SK-N-SH treated with all-trans-retinoic acid at 6 μM for 48 hours (cell line): ENCODE measurements around the gene AKAP8L.

ENCODE experiments used
- ATAC-seq: fragments of 200-7000 bp; cut with Tn5 transposase; 3 replicates; pipeline ENCODE4 v1.9.1; 2020; ENCODE audit warnings: mild to moderate bottlenecking, moderate library complexity
- ARNTL ChIP-seq: fragments of 450-650 bp; formaldehyde crosslinking; IDR thresholded peaks from 2 replicates; pipeline ENCODE4 v1.5.0; 2020; ENCODE audit warnings: low read depth, mild to moderate bottlenecking, moderate library complexity, borderline replicate concordance
- BACH2 ChIP-seq: fragments of 250-450 bp; sonication (Bioruptor Pico); IDR thresholded peaks from 2 replicates; pipeline ENCODE4 v1.9.0; 2021; ENCODE audit warnings: mild to moderate bottlenecking, borderline replicate concordance
- CSDC2 ChIP-seq: fragments of 250-450 bp; sonication (Bioruptor Pico); IDR thresholded peaks from 2 replicates; pipeline ENCODE4 v1.5.0; 2020; ENCODE audit warnings: mild to moderate bottlenecking, moderate library complexity
- ESRRG ChIP-seq: fragments of 250-450 bp; sonication (Bioruptor Pico); IDR thresholded peaks from 2 replicates; pipeline ENCODE4 v1.6.1; 2021; ENCODE audit warnings: mild to moderate bottlenecking
- GLIS3 ChIP-seq: fragments of 250-450 bp; sonication (Bioruptor Pico); IDR thresholded peaks from 2 replicates; pipeline ENCODE4 v1.5.0; 2020; ENCODE audit warnings: mild to moderate bottlenecking, moderate library complexity
- ISL1 ChIP-seq: fragments of 250-450 bp; sonication (Bioruptor Pico); IDR thresholded peaks from 2 replicates; pipeline ENCODE4 v2.1.2; 2022; ENCODE audit warnings: mild to moderate bottlenecking, moderate library complexity
- OSR1 ChIP-seq: fragments of 250-450 bp; sonication (Bioruptor Pico); IDR thresholded peaks from 2 replicates; pipeline ENCODE4 v1.8.0; 2022; ENCODE audit warnings: moderate library complexity, mild to moderate bottlenecking, inconsistent platforms
- PPARA ChIP-seq: fragments of 250-450 bp; sonication (Bioruptor Pico); IDR thresholded peaks from 2 replicates; pipeline ENCODE4 v1.5.0; 2020; ENCODE audit warnings: mild to moderate bottlenecking, borderline replicate concordance
- SNAI2 ChIP-seq: fragments of 250-450 bp; sonication (Bioruptor Pico); IDR thresholded peaks from 2 replicates; pipeline ENCODE4 v1.5.0; 2020; ENCODE audit warnings: mild to moderate bottlenecking, moderate library complexity
- TCF4 ChIP-seq: fragments of 250-450 bp; sonication (Bioruptor Pico); IDR thresholded peaks from 2 replicates; pipeline ENCODE4 v1.8.0; 2021; ENCODE audit warnings: mild to moderate bottlenecking, moderate library complexity, borderline replicate concordance
- ZC3H10 ChIP-seq: fragments of 250-450 bp; sonication (Bioruptor Pico); IDR thresholded peaks from 2 replicates; pipeline ENCODE4 v1.5.1; 2021; ENCODE audit warnings: mild to moderate bottlenecking, moderate library complexity
- ZFP3 ChIP-seq: fragments of 250-450 bp; sonication (Bioruptor Pico); IDR thresholded peaks from 2 replicates; pipeline ENCODE4 v1.5.0; 2020; ENCODE audit warnings: mild to moderate bottlenecking, moderate library complexity
- ZFP30 ChIP-seq: fragments of 450-650 bp; formaldehyde crosslinking; IDR thresholded peaks from 2 replicates; pipeline ENCODE4 v1.5.0; 2022; ENCODE audit warnings: mild to moderate bottlenecking, moderate library complexity
- ZNF565 ChIP-seq: fragments of 450-650 bp; formaldehyde crosslinking; conservative IDR thresholded peaks from 2 replicates; pipeline ENCODE4 v1.5.0; 2020; ENCODE audit warnings: low read depth, mild to moderate bottlenecking, moderate library complexity
- ZNF70 ChIP-seq: fragments of 450-650 bp; formaldehyde crosslinking; IDR thresholded peaks from 2 replicates; pipeline ENCODE4 v1.5.0; 2020; ENCODE audit warnings: mild to moderate bottlenecking, moderate library complexity
- ZNF8 ChIP-seq: fragments of 450-650 bp; formaldehyde crosslinking; IDR thresholded peaks from 2 replicates; pipeline ENCODE4 v1.5.0; 2020; ENCODE audit warnings: mild to moderate bottlenecking, moderate library complexity
- TF ChIP-seq, protein P1 (sequence below): fragments of 250-450 bp; sonication (Bioruptor Pico); IDR thresholded peaks from 2 replicates; pipeline ENCODE4 v1.8.0; 2020; ENCODE audit warnings: mild to moderate bottlenecking, moderate library complexity, borderline replicate concordance
- TF ChIP-seq, protein P2 (sequence below): fragments of 250-450 bp; sonication (Bioruptor Pico); IDR thresholded peaks from 2 replicates; pipeline ENCODE4 v1.5.0; 2020; ENCODE audit warnings: mild to moderate bottlenecking, moderate library complexity
- TF ChIP-seq, protein P3 (sequence below): fragments of 250-450 bp; sonication (Bioruptor Pico); IDR thresholded peaks from 2 replicates; pipeline ENCODE4 v1.5.1; 2020; ENCODE audit warnings: low read depth, mild to moderate bottlenecking, moderate library complexity
- TF ChIP-seq, protein P4 (sequence below): fragments of 250-450 bp; sonication (Bioruptor Pico); IDR thresholded peaks from 2 replicates; pipeline ENCODE4 v1.8.0; 2021; ENCODE audit warnings: low read depth, mild to moderate bottlenecking, moderate library complexity, borderline replicate concordance

The AKAP8L gene

DNA sequence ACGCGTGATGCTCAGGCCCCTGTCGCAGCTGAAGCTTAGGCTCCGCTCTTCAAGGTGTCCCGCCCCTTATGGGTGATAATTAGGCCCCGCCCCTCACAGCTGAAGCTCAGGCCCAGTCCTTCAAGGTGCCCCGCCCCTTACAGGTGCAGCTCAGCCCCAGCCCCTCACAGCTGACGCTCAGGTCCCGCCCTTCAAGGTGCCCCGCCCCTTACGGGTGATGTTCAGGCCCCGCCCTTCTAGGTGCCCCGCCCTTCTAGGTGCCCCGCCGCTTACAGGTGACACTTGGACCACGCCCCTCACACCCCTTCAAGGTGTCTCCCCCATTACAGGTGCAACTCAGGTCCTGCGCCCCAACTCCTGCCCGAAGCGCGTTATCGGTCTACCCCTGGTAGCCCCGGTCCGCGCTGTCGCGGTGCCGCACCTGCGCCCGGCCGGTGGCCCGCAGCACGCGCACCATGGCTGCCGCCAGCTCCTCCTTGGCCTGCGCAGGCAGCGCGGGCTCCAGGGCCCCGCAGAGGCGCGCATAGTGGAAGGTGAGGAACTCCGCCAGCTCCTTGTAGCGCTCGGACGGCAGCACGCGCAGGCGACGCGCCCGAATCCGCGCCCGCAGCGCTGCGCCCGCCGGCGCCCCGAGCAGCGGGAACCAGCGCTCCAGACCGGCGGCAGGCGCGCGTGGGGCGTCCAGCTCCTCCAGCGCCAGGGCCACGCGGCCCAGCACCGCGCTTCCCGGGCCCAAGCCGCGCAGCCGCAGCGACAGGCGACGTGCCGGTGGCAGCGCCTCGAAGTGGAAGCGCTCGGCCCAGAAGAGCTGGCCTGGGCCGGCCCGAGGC, 38.3 kb upstream of the AKAP8L start (continued):
- TF ChIP-seq, protein P1, sequence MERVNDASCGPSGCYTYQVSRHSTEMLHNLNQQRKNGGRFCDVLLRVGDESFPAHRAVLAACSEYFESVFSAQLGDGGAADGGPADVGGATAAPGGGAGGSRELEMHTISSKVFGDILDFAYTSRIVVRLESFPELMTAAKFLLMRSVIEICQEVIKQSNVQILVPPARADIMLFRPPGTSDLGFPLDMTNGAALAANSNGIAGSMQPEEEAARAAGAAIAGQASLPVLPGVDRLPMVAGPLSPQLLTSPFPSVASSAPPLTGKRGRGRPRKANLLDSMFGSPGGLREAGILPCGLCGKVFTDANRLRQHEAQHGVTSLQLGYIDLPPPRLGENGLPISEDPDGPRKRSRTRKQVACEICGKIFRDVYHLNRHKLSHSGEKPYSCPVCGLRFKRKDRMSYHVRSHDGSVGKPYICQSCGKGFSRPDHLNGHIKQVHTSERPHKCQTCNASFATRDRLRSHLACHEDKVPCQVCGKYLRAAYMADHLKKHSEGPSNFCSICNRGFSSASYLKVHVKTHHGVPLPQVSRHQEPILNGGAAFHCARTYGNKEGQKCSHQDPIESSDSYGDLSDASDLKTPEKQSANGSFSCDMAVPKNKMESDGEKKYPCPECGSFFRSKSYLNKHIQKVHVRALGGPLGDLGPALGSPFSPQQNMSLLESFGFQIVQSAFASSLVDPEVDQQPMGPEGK = no peak
- no peak for TF ChIP-seq ZFP3 (CRISPR knock-in tag)
- TF ChIP-seq OSR1 (CRISPR knock-in tag) = no peak

DNA sequence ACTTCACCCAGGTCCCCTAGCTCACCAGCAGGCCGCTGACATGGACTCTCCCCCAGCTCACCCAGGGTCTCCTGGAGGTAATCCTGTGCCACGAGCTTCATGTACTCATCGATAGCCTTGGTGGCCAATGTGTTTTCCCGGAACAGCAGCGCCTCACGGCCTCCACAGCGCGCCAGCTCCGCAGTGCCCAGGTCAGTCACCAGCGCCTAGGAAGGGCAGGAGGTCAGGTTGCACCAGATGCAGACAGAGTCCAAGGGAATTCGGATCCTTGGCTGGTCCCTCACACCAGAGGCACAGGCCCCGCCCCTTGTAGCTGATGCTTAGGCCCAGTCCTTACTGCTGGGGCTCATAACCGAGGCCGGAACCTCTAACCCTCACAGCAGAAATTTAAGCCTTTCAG, 37.7 kb upstream of the AKAP8L start:
- no peak for TF ChIP-seq TCF4 (CRISPR knock-in tag)
- TF ChIP-seq, protein P2, sequence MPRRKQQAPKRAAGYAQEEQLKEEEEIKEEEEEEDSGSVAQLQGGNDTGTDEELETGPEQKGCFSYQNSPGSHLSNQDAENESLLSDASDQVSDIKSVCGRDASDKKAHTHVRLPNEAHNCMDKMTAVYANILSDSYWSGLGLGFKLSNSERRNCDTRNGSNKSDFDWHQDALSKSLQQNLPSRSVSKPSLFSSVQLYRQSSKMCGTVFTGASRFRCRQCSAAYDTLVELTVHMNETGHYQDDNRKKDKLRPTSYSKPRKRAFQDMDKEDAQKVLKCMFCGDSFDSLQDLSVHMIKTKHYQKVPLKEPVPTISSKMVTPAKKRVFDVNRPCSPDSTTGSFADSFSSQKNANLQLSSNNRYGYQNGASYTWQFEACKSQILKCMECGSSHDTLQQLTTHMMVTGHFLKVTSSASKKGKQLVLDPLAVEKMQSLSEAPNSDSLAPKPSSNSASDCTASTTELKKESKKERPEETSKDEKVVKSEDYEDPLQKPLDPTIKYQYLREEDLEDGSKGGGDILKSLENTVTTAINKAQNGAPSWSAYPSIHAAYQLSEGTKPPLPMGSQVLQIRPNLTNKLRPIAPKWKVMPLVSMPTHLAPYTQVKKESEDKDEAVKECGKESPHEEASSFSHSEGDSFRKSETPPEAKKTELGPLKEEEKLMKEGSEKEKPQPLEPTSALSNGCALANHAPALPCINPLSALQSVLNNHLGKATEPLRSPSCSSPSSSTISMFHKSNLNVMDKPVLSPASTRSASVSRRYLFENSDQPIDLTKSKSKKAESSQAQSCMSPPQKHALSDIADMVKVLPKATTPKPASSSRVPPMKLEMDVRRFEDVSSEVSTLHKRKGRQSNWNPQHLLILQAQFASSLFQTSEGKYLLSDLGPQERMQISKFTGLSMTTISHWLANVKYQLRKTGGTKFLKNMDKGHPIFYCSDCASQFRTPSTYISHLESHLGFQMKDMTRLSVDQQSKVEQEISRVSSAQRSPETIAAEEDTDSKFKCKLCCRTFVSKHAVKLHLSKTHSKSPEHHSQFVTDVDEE (CRISPR knock-in tag) = no peak
- TF ChIP-seq ZNF565 (CRISPR knock-in tag) = no peak
- no peak for TF ChIP-seq ZFP30 (CRISPR knock-in tag)
- TF ChIP-seq BACH2 (CRISPR knock-in tag) = no peak
- TF ChIP-seq ZC3H10 (CRISPR knock-in tag) = no peak
- TF ChIP-seq SNAI2 (CRISPR knock-in tag) = no peak
- no peak for TF ChIP-seq ZNF70 (CRISPR knock-in tag)
- no peak for TF ChIP-seq ZNF8 (CRISPR knock-in tag)
- TF ChIP-seq ISL1 (CRISPR knock-in tag) = no peak
- TF ChIP-seq, protein P3, sequence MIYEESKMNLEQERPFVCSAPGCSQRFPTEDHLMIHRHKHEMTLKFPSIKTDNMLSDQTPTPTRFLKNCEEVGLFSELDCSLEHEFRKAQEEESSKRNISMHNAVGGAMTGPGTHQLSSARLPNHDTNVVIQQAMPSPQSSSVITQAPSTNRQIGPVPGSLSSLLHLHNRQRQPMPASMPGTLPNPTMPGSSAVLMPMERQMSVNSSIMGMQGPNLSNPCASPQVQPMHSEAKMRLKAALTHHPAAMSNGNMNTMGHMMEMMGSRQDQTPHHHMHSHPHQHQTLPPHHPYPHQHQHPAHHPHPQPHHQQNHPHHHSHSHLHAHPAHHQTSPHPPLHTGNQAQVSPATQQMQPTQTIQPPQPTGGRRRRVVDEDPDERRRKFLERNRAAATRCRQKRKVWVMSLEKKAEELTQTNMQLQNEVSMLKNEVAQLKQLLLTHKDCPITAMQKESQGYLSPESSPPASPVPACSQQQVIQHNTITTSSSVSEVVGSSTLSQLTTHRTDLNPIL = no peak
- TF ChIP-seq ARNTL (CRISPR knock-in tag) = no peak
- TF ChIP-seq GLIS3 (CRISPR knock-in tag) = no peak
- TF ChIP-seq, protein P4, sequence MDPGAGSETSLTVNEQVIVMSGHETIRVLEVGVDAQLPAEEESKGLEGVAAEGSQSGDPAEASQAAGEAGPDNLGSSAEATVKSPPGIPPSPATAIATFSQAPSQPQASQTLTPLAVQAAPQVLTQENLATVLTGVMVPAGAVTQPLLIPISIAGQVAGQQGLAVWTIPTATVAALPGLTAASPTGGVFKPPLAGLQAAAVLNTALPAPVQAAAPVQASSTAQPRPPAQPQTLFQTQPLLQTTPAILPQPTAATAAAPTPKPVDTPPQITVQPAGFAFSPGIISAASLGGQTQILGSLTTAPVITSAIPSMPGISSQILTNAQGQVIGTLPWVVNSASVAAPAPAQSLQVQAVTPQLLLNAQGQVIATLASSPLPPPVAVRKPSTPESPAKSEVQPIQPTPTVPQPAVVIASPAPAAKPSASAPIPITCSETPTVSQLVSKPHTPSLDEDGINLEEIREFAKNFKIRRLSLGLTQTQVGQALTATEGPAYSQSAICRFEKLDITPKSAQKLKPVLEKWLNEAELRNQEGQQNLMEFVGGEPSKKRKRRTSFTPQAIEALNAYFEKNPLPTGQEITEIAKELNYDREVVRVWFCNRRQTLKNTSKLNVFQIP (CRISPR knock-in tag) = no peak
- no peak for TF ChIP-seq PPARA (CRISPR knock-in tag)
- TF ChIP-seq ESRRG (CRISPR knock-in tag) = no peak
- TF ChIP-seq, all 23 proteins: peak for 0
- no peak for ATAC-seq

DNA sequence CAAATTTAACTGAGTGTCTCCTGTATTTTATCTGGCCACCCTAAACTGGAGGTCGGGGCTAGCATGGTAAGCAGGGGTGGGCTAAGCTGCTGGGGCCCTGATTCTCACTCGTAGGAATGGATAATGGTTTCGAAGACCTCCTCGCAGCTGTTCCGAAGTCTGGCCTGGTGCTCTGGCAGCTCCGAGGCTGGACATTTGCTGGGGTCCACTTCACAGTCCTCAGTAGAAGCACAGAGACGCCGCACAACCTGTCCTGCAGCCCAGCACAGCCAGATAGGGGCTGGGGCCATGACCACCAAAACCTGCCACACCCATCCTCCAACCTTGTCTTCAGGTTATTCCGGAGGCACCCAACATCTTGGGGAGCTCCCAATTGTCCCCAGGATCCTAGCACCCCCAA, 37.2 kb upstream of the AKAP8L start:
- ATAC-seq = no peak
- TF ChIP-seq ESRRG (CRISPR knock-in tag) = no peak
- TF ChIP-seq, protein P1 = no peak
- no peak for TF ChIP-seq ZFP30 (CRISPR knock-in tag)
- TF ChIP-seq GLIS3 (CRISPR knock-in tag) = no peak
- no peak for TF ChIP-seq CSDC2 (CRISPR knock-in tag)
- no peak for TF ChIP-seq ISL1 (CRISPR knock-in tag)
- no peak for TF ChIP-seq OSR1 (CRISPR knock-in tag)
- TF ChIP-seq ZNF8 (CRISPR knock-in tag) = no peak
- no peak for TF ChIP-seq TCF4 (CRISPR knock-in tag)
- TF ChIP-seq, protein P3 = no peak
- no peak for TF ChIP-seq ZNF565 (CRISPR knock-in tag)
- no peak for TF ChIP-seq ARNTL (CRISPR knock-in tag)
- TF ChIP-seq, protein P2 (CRISPR knock-in tag) = no peak
- TF ChIP-seq, protein P4 (CRISPR knock-in tag) = no peak
